Activated CD4-positive, alpha-beta T cell treated with anti-CD3 and anti-CD28 coated beads, Interleukin-2, Interleukin-4, amounts not matched to agents 100 ng/mL and 50 ng/mL, durations not matched to agents 16 hours and 8 hours (primary cell): ENCODE measurements around the gene DNAJC18.
"Not testable (repeated sequence)": the region's sequence is repeated elsewhere in the genome, so short reads cannot be mapped to it uniquely, and the experiment has no call there.

Experiments
- DNase-seq: peaks from one replicate; pipeline ENCODE4 v3.0.0-alpha.2; 2020; ENCODE audit warnings: low spot score

Gene DNAJC18

GRCh38 chr5:139388198-139388821, 51.0 kb downstream of the DNAJC18 start:
- DNase-seq = no peak

- no peak for DNase-seq
Observed at GRCh38 chr5:139387611-139388197, 51.6 kb downstream of the DNAJC18 start.

- DNase-seq = not testable (repeated sequence)
Observed at GRCh38 chr5:139386956-139387355, 52.4 kb downstream of the DNAJC18 start.

GRCh38 chr5:139386050-139386438, 53.3 kb downstream of the DNAJC18 start:
- no peak for DNase-seq

GRCh38 chr5:139385061-139386049, 54.0 kb downstream of the DNAJC18 start:
- DNase-seq = no peak

GRCh38 chr5:139384591-139385051, 54.7 kb downstream of the DNAJC18 start:
- no peak for DNase-seq

GRCh38 chr5:139383993-139384590, 55.2 kb downstream of the DNAJC18 start:
- no peak for DNase-seq

- DNase-seq = no peak
Observed at GRCh38 chr5:139383275-139383992, 55.9 kb downstream of the DNAJC18 start, which contains the start of gene SLC23A1. SLC23A1 (minus strand) TSS chr5:139383297; CDS start chr5:139383253, 44 bp downstream.

- no peak for DNase-seq
Observed at GRCh38 chr5:139382807-139383206, 56.5 kb downstream of the DNAJC18 start.

GRCh38 chr5:139381837-139382761, 57.2 kb downstream of the DNAJC18 start:
- no peak for DNase-seq

GRCh38 chr5:139379626-139380449, 59.5 kb downstream of the DNAJC18 start:
- DNase-seq = no peak

GRCh38 chr5:139378941-139379361, 60.4 kb downstream of the DNAJC18 start:
- DNase-seq = no peak

- no peak for DNase-seq
Observed at GRCh38 chr5:139378101-139378825, 61.1 kb downstream of the DNAJC18 start.

GRCh38 chr5:139377226-139377625, 62.1 kb downstream of the DNAJC18 start:
- no peak for DNase-seq

- DNase-seq = no peak
Observed at GRCh38 chr5:139376364-139376763, 63.0 kb downstream of the DNAJC18 start.

- DNase-seq = no peak
Observed at GRCh38 chr5:139374909-139375308, 64.4 kb downstream of the DNAJC18 start.

GRCh38 chr5:139371482-139372435, 67.6 kb downstream of the DNAJC18 start:
- DNase-seq = no peak

GRCh38 chr5:139369181-139369580, 70.1 kb downstream of the DNAJC18 start:
- no peak for DNase-seq
